HepG2 (cell line): ENCODE data around the gene TAF13. TPM values are rescaled to one million over a fixed set of nuclear protein-coding genes. Genes with fewer than 3 reads are reported as not detected.
A peak's percentile ranks its signal among the peaks of the same experiment; 100 is the strongest.

Experiments used
- ATF2 ChIP-seq: sonication (generic); formaldehyde crosslinking; IDR thresholded peaks from 2 replicates; pipeline ENCODE4 v1.4.0; 2020; ENCODE audit warnings: missing genetic modification reagents
- ATRX ChIP-seq: sonication (generic); formaldehyde crosslinking; IDR thresholded peaks from 2 replicates; pipeline ENCODE4 v1.4.0; 2020; ENCODE audit warnings: missing genetic modification reagents, borderline replicate concordance
- EHMT2 ChIP-seq: fragments of 200-600 bp; sonication (generic); IDR thresholded peaks from 2 replicates; pipeline ENCODE4 v1.7.0; 2017; ENCODE audit warnings: antibody characterized with exemption, low read depth, low read length, borderline replicate concordance
- KMT2B ChIP-seq: IDR thresholded peaks from 2 replicates; pipeline ENCODE4 v1.6.1; 2016; ENCODE audit warnings: missing genetic modification reagents, missing compliant biosample characterization
- MED13 ChIP-seq: sonication (generic); formaldehyde crosslinking; IDR thresholded peaks from 2 replicates; pipeline ENCODE4 v1.5.0; 2020; ENCODE audit warnings: missing genetic modification reagents
- MED8 ChIP-seq: sonication (generic); formaldehyde crosslinking; IDR thresholded peaks from 2 replicates; pipeline ENCODE4 v1.8.1; 2023; ENCODE audit warnings: mild to moderate bottlenecking, missing genetic modification reagents; ENCODE audit not compliant: insufficient replicate concordance
- MEIS2 ChIP-seq: sonication (generic); formaldehyde crosslinking; IDR thresholded peaks from 2 replicates; pipeline ENCODE4 v1.9.0; 2021; ENCODE audit warnings: mild to moderate bottlenecking, missing genetic modification reagents
- MZF1 ChIP-seq: sonication (generic); formaldehyde crosslinking; IDR thresholded peaks from 2 replicates; pipeline ENCODE4 v1.8.1; 2023; ENCODE audit warnings: mild to moderate bottlenecking, missing genetic modification reagents, borderline replicate concordance
- TSC22D2 ChIP-seq: sonication (generic); formaldehyde crosslinking; IDR thresholded peaks from 2 replicates; pipeline ENCODE4 v1.5.1; 2020; ENCODE audit warnings: missing genetic modification reagents, mild to moderate bottlenecking, borderline replicate concordance
- ZNF124 ChIP-seq: sonication (generic); formaldehyde crosslinking; IDR thresholded peaks from 2 replicates; pipeline ENCODE4 v1.4.0; 2020; ENCODE audit warnings: missing genetic modification reagents
- ZNF670 ChIP-seq: sonication (generic); formaldehyde crosslinking; IDR thresholded peaks from 2 replicates; pipeline ENCODE4 v1.8.0; 2022; ENCODE audit warnings: mild to moderate bottlenecking, missing genetic modification reagents, borderline replicate concordance
- ZSCAN9 ChIP-seq: IDR thresholded peaks from 2 replicates; pipeline ENCODE4 v1.6.1; 2016; ENCODE audit warnings: borderline replicate concordance
- polyA plus RNA-seq, 8 experiments: library from polyadenylated mRNA; depleted of rRNA in 3 of 8; stranded (reverse) in 7 of 8; unstranded in 1 of 8; fragments of >200 nt; fragmentation: Illumina TruSeq in 4 of 8; extraction: Trizol in 4 of 8; gene quantifications; 2 replicates each; pipeline versions ENCODE4 v1.2.1 to v1.2.3, GENCODE V29; 2011 to 2016; ENCODE audit warnings: low read depth in 4 of 8, missing spikeins in 1 of 8, mixed read lengths in 1 of 8; ENCODE audit not compliant: insufficient read depth in 1 of 8
- total RNA-seq, 5 experiments: library from RNA; depleted of rRNA; stranded (reverse); fragments of >200 nt; fragmentation: Illumina TruSeq; extraction: Trizol; gene quantifications; 2 replicates each; pipeline ENCODE4 v1.2.3, GENCODE V29; 2016; ENCODE audit warnings: low read depth in 1 of 5
- TF ChIP-seq, protein P1 (sequence below): sonication (generic); formaldehyde crosslinking; IDR thresholded peaks from 2 replicates; pipeline ENCODE4 v1.8.1; 2023; ENCODE audit warnings: missing genetic modification reagents, inconsistent platforms, borderline replicate concordance
- TF ChIP-seq, protein P2 (sequence below): sonication (generic); formaldehyde crosslinking; IDR thresholded peaks from 2 replicates; pipeline ENCODE4 v1.8.1; 2022; ENCODE audit warnings: mild to moderate bottlenecking, missing genetic modification reagents
- TF ChIP-seq, protein P3 (sequence below): IDR thresholded peaks from 2 replicates; pipeline ENCODE4 v1.6.1; 2016
- TF ChIP-seq, protein P4 (sequence below): IDR thresholded peaks from 2 replicates; pipeline ENCODE4 v1.6.1; 2016; ENCODE audit warnings: control low read depth
- TF ChIP-seq, protein P5 (sequence below): sonication (generic); formaldehyde crosslinking; IDR thresholded peaks from 2 replicates; pipeline ENCODE4 v1.4.0; 2020; ENCODE audit warnings: missing genetic modification reagents
- TF ChIP-seq, protein P6 (sequence below): sonication (generic); formaldehyde crosslinking; IDR thresholded peaks from 2 replicates; pipeline ENCODE4 v1.8.1; 2023; ENCODE audit warnings: mild to moderate bottlenecking, missing genetic modification reagents, borderline replicate concordance
- TF ChIP-seq, protein P7 (sequence below): sonication (generic); formaldehyde crosslinking; IDR thresholded peaks from 2 replicates; pipeline ENCODE4 v1.8.0; 2023; ENCODE audit warnings: mild to moderate bottlenecking, missing genetic modification reagents

Gene TAF13
- total and polyA plus RNA-seq, 2 of the 13 experiments (the other 11 are each of a cell fraction or from before 2014, with no cell fraction given), result 11.5 to 36.3 TPM

DNA sequence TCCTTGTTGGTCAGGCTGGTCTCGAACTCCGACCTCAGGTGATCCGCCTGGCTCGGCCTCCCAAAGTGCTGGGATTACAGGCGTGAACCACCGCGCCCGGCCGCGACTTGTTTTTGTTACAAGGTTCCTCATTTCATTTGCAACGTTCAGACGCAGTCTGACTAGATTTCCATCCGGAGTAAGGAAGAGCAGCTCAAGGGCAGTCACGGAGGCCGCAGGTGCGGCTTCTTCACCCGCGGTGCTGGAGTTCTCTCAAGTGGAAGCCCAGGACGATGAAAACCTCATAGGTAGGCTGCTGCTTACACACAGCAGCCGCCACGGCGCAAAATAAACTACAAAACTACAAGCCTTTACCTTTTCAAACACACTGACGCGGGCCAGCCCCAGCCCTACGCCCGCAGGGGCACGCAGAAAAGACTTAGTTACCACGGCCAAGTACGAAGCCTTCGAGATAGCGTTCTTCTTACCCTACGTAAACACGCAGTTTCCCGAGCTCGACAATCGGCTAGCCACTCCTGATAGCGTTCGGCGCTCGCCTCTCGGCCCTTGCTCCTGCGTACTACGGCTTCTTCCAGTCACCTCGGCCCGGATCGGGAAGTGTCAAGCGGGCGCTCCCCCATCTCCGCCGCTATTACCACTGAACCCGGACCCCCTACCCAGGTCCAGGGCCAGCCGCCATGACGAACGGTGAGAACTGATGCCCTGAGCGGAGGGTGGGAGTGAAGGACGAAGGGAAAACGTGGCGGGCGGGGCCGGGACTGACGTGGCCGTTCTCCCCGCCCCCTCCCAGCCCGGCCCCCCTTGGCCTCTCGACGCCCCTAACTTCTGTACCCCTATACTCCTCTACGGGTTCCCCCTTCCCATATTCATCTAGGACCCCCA lies 14.6 kb upstream of the TAF13 start, which contains the start of gene TMEM167B (continued):
- TF ChIP-seq, protein P1, sequence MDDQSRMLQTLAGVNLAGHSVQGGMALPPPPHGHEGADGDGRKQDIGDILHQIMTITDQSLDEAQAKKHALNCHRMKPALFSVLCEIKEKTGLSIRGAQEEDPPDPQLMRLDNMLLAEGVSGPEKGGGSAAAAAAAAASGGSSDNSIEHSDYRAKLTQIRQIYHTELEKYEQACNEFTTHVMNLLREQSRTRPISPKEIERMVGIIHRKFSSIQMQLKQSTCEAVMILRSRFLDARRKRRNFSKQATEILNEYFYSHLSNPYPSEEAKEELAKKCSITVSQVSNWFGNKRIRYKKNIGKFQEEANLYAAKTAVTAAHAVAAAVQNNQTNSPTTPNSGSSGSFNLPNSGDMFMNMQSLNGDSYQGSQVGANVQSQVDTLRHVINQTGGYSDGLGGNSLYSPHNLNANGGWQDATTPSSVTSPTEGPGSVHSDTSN (CRISPR knock-in tag), result no peak
- TF ChIP-seq, protein P2, sequence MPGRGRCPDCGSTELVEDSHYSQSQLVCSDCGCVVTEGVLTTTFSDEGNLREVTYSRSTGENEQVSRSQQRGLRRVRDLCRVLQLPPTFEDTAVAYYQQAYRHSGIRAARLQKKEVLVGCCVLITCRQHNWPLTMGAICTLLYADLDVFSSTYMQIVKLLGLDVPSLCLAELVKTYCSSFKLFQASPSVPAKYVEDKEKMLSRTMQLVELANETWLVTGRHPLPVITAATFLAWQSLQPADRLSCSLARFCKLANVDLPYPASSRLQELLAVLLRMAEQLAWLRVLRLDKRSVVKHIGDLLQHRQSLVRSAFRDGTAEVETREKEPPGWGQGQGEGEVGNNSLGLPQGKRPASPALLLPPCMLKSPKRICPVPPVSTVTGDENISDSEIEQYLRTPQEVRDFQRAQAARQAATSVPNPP (CRISPR knock-in tag), result peak; percentile 80
- peak; percentile 90 for TF ChIP-seq ATF2 (CRISPR knock-in tag)
- TF ChIP-seq EHMT2, result no peak
- no peak for TF ChIP-seq MZF1 (CRISPR knock-in tag)
- TF ChIP-seq, protein P3, sequence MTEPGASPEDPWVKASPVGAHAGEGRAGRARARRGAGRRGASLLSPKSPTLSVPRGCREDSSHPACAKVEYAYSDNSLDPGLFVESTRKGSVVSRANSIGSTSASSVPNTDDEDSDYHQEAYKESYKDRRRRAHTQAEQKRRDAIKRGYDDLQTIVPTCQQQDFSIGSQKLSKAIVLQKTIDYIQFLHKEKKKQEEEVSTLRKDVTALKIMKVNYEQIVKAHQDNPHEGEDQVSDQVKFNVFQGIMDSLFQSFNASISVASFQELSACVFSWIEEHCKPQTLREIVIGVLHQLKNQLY (CRISPR knock-in tag), result 0 out of 2 replicates have a peak, but pooled peaks have one; percentile 57
- peak; percentile 100 for TF ChIP-seq KMT2B (CRISPR knock-in tag)
- TF ChIP-seq ZNF670 (CRISPR knock-in tag), result 0 out of 2 replicates have a peak, but pooled peaks have one; percentile 17
- TF ChIP-seq TSC22D2 (CRISPR knock-in tag), result peak; percentile 50; the same call in 1 of the 2 replicates
- TF ChIP-seq ZSCAN9 (CRISPR knock-in tag), result peak; percentile 75
- TF ChIP-seq MED8 (CRISPR knock-in tag), result peak; percentile 64
- TF ChIP-seq, protein P4, sequence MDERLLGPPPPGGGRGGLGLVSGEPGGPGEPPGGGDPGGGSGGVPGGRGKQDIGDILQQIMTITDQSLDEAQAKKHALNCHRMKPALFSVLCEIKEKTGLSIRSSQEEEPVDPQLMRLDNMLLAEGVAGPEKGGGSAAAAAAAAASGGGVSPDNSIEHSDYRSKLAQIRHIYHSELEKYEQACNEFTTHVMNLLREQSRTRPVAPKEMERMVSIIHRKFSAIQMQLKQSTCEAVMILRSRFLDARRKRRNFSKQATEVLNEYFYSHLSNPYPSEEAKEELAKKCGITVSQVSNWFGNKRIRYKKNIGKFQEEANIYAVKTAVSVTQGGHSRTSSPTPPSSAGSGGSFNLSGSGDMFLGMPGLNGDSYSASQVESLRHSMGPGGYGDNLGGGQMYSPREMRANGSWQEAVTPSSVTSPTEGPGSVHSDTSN (CRISPR knock-in tag), result no peak
- no peak for TF ChIP-seq ATRX (CRISPR knock-in tag)
- peak; percentile 44; the same call in 1 of the 2 replicates for TF ChIP-seq MEIS2 (CRISPR knock-in tag)
- no peak for TF ChIP-seq MED13 (CRISPR knock-in tag)
- 0 out of 2 replicates have a peak, but pooled peaks have one; percentile 45 for TF ChIP-seq ZNF124 (CRISPR knock-in tag)
- TF ChIP-seq, protein P5, sequence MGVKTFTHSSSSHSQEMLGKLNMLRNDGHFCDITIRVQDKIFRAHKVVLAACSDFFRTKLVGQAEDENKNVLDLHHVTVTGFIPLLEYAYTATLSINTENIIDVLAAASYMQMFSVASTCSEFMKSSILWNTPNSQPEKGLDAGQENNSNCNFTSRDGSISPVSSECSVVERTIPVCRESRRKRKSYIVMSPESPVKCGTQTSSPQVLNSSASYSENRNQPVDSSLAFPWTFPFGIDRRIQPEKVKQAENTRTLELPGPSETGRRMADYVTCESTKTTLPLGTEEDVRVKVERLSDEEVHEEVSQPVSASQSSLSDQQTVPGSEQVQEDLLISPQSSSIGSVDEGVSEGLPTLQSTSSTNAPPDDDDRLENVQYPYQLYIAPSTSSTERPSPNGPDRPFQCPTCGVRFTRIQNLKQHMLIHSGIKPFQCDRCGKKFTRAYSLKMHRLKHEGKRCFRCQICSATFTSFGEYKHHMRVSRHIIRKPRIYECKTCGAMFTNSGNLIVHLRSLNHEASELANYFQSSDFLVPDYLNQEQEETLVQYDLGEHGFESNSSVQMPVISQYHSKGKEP (CRISPR knock-in tag), result 0 out of 2 replicates have a peak, but pooled peaks have one; percentile 82
- TF ChIP-seq, protein P6, sequence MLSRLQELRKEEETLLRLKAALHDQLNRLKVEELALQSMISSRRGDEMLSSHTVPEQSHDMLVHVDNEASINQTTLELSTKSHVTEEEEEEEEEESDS (CRISPR knock-in tag), result no peak; the same call in 1 of the 2 replicates
- TF ChIP-seq, protein P7, sequence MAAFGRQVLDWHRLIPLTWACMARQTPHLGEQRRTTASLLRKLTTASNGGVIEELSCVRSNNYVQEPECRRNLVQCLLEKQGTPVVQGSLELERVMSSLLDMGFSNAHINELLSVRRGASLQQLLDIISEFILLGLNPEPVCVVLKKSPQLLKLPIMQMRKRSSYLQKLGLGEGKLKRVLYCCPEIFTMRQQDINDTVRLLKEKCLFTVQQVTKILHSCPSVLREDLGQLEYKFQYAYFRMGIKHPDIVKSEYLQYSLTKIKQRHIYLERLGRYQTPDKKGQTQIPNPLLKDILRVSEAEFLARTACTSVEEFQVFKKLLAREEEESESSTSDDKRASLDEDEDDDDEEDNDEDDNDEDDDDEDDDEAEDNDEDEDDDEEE (CRISPR knock-in tag), result peak; percentile 10; the same call in 1 of the 2 replicates
